ENCODE measurements around the gene OSBPL3.

DNA sequence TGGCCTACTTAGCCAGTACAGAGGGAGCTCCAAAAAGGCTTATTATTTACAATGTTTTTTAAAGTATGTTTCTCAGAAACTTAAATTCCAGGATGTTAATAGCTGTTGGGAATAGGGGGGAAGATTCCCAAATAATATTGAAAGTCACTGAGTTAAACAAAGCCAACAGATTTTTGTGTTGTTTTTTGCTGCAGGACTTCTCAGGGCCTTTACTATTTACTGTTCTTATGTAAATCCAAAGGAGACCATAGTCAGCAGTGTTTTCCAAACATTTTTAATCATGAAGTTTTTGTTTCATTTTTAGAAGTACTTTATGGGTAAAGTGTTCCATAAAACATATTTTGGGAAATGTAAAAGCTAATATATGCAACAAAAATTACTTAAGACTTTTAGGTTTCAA lies 122.4 kb downstream of the OSBPL3 start:
- TF ChIP-seq EZH2phosphoT487 (IDR thresholded peaks at IDR 0.05; ENCODE audit: borderline replicate concordance), result no peak
- TF ChIP-seq, protein P1, sequence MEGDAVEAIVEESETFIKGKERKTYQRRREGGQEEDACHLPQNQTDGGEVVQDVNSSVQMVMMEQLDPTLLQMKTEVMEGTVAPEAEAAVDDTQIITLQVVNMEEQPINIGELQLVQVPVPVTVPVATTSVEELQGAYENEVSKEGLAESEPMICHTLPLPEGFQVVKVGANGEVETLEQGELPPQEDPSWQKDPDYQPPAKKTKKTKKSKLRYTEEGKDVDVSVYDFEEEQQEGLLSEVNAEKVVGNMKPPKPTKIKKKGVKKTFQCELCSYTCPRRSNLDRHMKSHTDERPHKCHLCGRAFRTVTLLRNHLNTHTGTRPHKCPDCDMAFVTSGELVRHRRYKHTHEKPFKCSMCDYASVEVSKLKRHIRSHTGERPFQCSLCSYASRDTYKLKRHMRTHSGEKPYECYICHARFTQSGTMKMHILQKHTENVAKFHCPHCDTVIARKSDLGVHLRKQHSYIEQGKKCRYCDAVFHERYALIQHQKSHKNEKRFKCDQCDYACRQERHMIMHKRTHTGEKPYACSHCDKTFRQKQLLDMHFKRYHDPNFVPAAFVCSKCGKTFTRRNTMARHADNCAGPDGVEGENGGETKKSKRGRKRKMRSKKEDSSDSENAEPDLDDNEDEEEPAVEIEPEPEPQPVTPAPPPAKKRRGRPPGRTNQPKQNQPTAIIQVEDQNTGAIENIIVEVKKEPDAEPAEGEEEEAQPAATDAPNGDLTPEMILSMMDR (IDR thresholded peaks at IDR 0.05 in 2 of 3, conservative IDR thresholded peaks at IDR 0.05 in 1 of 3; ENCODE audit: borderline replicate concordance in 1 of 3, insufficient read depth in 1 of 3, low read depth in 2 of 3, low read length in 2 of 3), result no peak
- no peak for TF ChIP-seq ZFX (IDR thresholded peaks at IDR 0.05)
- TF ChIP-seq CBX3 (IDR thresholded peaks at IDR 0.05; ENCODE audit: low read depth), result no peak
- TF ChIP-seq CEBPB (IDR thresholded peaks at IDR 0.05; ENCODE audit: low read depth), result no peak
- TF ChIP-seq SRF (IDR thresholded peaks at IDR 0.05; ENCODE audit: low read depth), result no peak
- TF ChIP-seq POLR2AphosphoS5 (IDR thresholded peaks at IDR 0.05; ENCODE audit: low read depth, low read length), result no peak
- TF ChIP-seq POLR2A (IDR thresholded peaks at IDR 0.05; ENCODE audit: borderline replicate concordance, extremely low read depth, insufficient read depth, insufficient read length), result no peak
- TF ChIP-seq, protein P2, sequence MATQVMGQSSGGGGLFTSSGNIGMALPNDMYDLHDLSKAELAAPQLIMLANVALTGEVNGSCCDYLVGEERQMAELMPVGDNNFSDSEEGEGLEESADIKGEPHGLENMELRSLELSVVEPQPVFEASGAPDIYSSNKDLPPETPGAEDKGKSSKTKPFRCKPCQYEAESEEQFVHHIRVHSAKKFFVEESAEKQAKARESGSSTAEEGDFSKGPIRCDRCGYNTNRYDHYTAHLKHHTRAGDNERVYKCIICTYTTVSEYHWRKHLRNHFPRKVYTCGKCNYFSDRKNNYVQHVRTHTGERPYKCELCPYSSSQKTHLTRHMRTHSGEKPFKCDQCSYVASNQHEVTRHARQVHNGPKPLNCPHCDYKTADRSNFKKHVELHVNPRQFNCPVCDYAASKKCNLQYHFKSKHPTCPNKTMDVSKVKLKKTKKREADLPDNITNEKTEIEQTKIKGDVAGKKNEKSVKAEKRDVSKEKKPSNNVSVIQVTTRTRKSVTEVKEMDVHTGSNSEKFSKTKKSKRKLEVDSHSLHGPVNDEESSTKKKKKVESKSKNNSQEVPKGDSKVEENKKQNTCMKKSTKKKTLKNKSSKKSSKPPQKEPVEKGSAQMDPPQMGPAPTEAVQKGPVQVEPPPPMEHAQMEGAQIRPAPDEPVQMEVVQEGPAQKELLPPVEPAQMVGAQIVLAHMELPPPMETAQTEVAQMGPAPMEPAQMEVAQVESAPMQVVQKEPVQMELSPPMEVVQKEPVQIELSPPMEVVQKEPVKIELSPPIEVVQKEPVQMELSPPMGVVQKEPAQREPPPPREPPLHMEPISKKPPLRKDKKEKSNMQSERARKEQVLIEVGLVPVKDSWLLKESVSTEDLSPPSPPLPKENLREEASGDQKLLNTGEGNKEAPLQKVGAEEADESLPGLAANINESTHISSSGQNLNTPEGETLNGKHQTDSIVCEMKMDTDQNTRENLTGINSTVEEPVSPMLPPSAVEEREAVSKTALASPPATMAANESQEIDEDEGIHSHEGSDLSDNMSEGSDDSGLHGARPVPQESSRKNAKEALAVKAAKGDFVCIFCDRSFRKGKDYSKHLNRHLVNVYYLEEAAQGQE (IDR thresholded peaks at IDR 0.05; ENCODE audit: low read depth), result no peak
- TF ChIP-seq JUND (IDR thresholded peaks at IDR 0.05), result no peak
- TF ChIP-seq YY1 (IDR thresholded peaks at IDR 0.05; ENCODE audit: extremely low read depth, insufficient replicate concordance, low read depth, low read length), result no peak
- no peak for TF ChIP-seq TCF7L2 (IDR thresholded peaks at IDR 0.05; ENCODE audit: borderline replicate concordance, extremely low read depth, insufficient read depth, insufficient read length)
- TF ChIP-seq EZH2 (IDR thresholded peaks at IDR 0.05), result no peak
- TF ChIP-seq RAD21 (IDR thresholded peaks at IDR 0.05; ENCODE audit: low read depth), result no peak

Data from HCT116 (cell line).